ENCODE measurements around the gene NIPSNAP3A. TPM values are rescaled to one million over a fixed set of nuclear protein-coding genes. Genes with fewer than 3 reads are reported as not detected.

The NIPSNAP3A gene
- total RNA-seq, 1 experiment from 2014 or later: 20.7 TPM

GRCh38 chr9:104808035-104808614 is 60.6 kb downstream of the NIPSNAP3A start:
- DNase-seq (ENCODE audit: low read depth): peak; percentile 61

Other genes starting within 250 kb of the NIPSNAP3A start
- gene OR13F1, start 243.4 kb upstream of the NIPSNAP3A start, total RNA-seq (2014; rRNA removed; shearing (Covaris generic)): not detected in 2 replicates
- gene OR13C4, start 220.5 kb upstream of the NIPSNAP3A start, total RNA-seq (2014; rRNA removed; shearing (Covaris generic)): not detected in 2 replicates
- not detected in 2 replicates for gene OR13C3, start 210.8 kb upstream of the NIPSNAP3A start, total RNA-seq (2014; rRNA removed; shearing (Covaris generic))
- not detected in 2 replicates for gene OR13C8, start 178.5 kb upstream of the NIPSNAP3A start, total RNA-seq (2014; rRNA removed; shearing (Covaris generic))
- not detected in 2 replicates for gene OR13C5, start 148.3 kb upstream of the NIPSNAP3A start, total RNA-seq (2014; rRNA removed; shearing (Covaris generic))
- not detected in 2 replicates for gene OR13C2, start 142.1 kb upstream of the NIPSNAP3A start, total RNA-seq (2014; rRNA removed; shearing (Covaris generic))
- not detected in 2 replicates for gene OR13C9, start 129.5 kb upstream of the NIPSNAP3A start, total RNA-seq (2014; rRNA removed; shearing (Covaris generic))
- not detected in 2 replicates for gene OR13D1, start 53.2 kb upstream of the NIPSNAP3A start, total RNA-seq (2014; rRNA removed; shearing (Covaris generic))
- gene NIPSNAP3B, start 16.4 kb downstream of the NIPSNAP3A start, total RNA-seq (2014; rRNA removed; shearing (Covaris generic)): 0.06 TPM in 1 of 2 replicates, not detected in the other
- 0.74 and 0.83 TPM in 2 replicates for gene ABCA1, start 180.5 kb downstream of the NIPSNAP3A start, total RNA-seq (2014; rRNA removed; shearing (Covaris generic))

All from Daoy (cell line).